Activated CD4-positive, alpha-beta T cell treated with anti-CD3 and anti-CD28 coated beads for 1 hour (primary cell): ENCODE results near the gene IL1B.

Experiments used
- DNase-seq: peaks from one replicate; pipeline ENCODE4 v3.0.0-alpha.2; 2020

IL1B gene

GRCh38 chr2:112803691-112804521 lies 32.7 kb downstream of the IL1B start:
- no peak for DNase-seq

- DNase-seq: no peak
Measured at GRCh38 chr2:112800881-112801583, 35.5 kb downstream of the IL1B start.

GRCh38 chr2:112798979-112799975 lies 37.3 kb downstream of the IL1B start:
- DNase-seq: no peak

GRCh38 chr2:112796486-112796885 lies 40.1 kb downstream of the IL1B start:
- no peak for DNase-seq

GRCh38 chr2:112795774-112796173 lies 40.8 kb downstream of the IL1B start:
- no peak for DNase-seq

- no peak for DNase-seq
Measured at GRCh38 chr2:112794841-112795240, 41.7 kb downstream of the IL1B start.

GRCh38 chr2:112794131-112794733 lies 42.3 kb downstream of the IL1B start:
- DNase-seq: no peak

- DNase-seq: no peak
Measured at GRCh38 chr2:112793449-112793978, 43.1 kb downstream of the IL1B start.

- no peak for DNase-seq
Measured at GRCh38 chr2:112792419-112792818, 44.2 kb downstream of the IL1B start.

- DNase-seq: no peak
Measured at GRCh38 chr2:112791693-112792230, 44.8 kb downstream of the IL1B start.

GRCh38 chr2:112791019-112791418 lies 45.6 kb downstream of the IL1B start:
- DNase-seq: no peak

GRCh38 chr2:112790305-112790704 lies 46.3 kb downstream of the IL1B start:
- DNase-seq: no peak

GRCh38 chr2:112789186-112789585 lies 47.4 kb downstream of the IL1B start:
- no peak for DNase-seq

- DNase-seq: no peak
Measured at GRCh38 chr2:112788653-112789052, 47.9 kb downstream of the IL1B start.

- no peak for DNase-seq
Measured at GRCh38 chr2:112787729-112788393, 48.7 kb downstream of the IL1B start.

GRCh38 chr2:112787294-112787693 lies 49.3 kb downstream of the IL1B start:
- no peak for DNase-seq

GRCh38 chr2:112784199-112785189 lies 52.1 kb downstream of the IL1B start, which contains the start of gene IL1A:
Gene IL1A (minus strand): TSS chr2:112784493. CDS start chr2:112783770, 723 bp downstream.
- DNase-seq: no peak

GRCh38 chr2:112783187-112783714 lies 53.3 kb downstream of the IL1B start:
- DNase-seq: no peak

GRCh38 chr2:112782234-112782799 lies 54.3 kb downstream of the IL1B start:
- DNase-seq: no peak
